MV-4-11 (cell line): Measurements from ENCODE around the gene RFX3.

ENCODE experiments used
- DNase-seq: peaks from one replicate; lab custom pipeline; 2025; lab: John Stamatoyannopoulos, UW

Gene RFX3

DNA sequence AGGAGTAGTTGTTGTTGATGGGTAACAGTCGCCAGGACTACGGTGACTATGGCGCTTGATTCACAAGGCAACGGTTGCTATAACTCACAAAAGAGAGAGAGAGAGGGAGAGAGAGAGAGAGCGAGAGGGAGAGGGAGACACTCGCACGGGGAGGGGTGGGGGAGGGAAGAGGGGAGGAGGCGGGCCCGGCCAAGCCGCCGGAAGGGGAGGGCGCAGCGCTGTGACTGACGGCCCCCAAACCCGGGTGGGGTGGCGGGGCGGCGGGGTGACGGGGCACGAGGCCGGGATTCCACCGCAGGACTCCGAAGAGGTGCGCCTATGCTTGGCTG is at the start of gene RFX3:
RFX3 (minus strand) TSS at position 166 of the 329 bp plus-strand sequence. CDS start 130,413 bp downstream, outside the sequence.
- peak; percentile 88 for DNase-seq

DNA sequence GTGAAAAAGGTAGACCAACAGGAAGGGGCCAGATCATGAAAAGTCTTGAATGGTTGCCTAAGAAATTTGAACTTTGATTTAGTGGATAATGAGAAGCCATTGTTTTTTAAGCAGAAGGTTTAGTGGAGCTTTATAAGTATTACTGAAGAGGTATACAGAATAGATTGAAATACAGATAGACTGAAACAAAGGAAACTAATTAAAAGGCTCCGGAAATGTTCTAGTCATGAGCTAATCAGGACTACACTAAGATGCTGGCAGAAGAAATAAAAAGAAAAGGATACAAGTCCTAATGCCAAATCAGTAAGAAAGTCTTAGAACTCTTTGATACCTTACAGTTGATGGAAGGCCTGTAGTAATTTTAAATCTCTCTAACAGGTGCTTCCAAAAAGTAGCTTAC is 45.7 kb upstream of the RFX3 start:
- DNase-seq, result no peak

DNA sequence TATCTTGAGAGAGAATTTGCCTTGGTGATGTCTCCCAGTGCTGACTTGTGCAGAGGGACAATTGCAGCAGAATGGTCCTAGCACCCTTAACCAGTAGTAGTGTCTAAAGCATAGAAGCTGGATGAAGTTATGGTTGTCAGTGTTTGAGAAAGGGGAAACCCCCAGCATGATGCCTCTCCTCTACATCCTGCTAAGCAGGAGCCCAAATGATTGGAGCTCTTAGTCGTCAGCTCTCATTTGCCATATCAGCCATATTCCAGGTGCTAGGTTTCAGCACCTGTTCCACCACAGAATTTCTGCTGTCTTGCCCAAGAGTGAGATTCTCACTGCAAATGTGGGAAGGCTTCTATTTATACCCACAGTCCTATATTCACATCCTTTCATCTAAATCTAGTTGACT is 43.7 kb upstream of the RFX3 start:
- DNase-seq, result no peak

DNA sequence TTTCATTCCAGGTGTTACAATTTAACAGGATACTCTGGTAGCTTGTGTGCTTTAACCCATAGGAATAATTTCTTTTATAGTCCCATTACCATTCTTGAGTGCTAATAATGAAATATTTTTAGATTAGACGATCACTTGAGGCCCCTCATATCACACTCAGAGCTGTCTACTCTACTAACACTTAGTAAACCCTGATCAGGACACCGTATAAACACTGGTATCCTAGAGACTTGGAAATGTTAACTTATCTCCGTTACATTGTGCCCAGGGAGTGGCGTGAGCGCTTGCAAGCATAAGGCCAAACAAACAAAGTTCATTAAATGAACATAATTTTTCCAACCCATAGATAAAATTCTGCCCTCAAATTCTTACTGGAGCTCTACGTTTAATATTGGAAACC is 42.2 kb upstream of the RFX3 start:
- no peak for DNase-seq

DNA sequence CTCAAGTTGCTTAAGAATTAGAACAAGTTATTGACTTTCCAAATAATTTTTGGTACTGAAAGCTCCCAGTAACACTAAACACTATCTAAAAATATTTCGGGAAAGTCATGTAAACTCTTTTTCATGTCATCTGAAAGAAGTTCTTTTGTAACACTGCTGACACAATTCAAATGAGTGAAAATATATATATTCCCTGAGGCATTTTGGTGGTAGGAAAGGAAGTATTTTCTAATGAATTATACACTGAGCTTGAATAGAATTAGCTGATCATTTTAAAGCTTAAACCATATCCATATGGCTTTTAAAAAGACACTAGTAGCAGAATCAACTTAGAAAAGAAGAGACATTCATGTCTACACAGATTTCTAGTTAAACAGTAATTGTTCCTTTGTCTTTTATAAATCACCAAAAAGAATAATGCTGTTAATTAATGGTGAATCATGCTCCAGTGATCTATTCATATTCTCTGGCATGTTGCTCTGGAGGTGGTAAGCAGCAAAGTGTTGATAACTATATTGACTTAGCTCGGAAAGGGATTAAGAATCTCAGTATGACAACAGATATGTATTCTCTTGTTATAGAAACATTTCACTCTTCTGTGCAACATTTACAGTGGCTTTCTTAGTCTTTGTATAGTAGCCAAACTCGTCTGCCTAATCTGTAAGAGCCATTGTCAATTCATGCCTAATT is 27.4 kb upstream of the RFX3 start:
- DNase-seq, result no peak

DNA sequence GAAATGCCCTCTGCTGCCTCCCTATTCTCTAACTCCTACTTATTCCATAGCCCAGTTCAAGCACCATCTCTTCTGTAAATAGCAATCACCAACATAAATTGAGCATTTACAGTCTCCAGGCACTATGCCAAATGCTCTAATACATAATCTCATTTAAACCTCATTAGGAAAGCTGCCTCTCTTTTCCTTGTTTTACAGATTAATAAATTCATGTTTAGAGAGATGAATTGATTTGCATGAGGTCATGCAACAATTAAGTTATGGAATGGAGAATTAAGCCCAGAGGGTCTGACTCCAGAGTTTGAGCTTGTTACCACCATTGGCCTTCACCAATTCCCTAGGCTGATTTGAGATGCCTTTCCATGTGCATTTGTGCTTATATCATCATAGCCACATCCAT is 23.4 kb upstream of the RFX3 start:
- DNase-seq, result no peak

DNA sequence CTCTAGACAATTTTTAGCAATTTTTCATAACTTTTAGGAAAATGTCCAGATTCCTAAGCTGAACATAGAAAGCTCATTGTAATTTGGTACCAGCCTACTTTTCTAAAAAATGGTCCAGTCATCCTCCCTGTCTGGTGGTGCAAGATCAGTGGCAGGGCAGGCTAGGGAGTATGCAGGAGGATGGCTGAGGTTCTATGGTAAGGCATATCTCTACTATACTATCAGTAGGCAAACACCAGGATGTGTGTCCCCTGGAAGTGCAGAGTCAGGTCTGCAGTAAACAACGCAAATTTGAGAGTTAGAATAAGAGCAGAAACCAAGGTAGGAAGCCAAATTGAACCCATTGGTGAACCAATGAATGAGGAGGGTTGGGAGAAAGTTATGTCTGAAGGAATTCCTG is 22.8 kb upstream of the RFX3 start:
- DNase-seq, result no peak

DNA sequence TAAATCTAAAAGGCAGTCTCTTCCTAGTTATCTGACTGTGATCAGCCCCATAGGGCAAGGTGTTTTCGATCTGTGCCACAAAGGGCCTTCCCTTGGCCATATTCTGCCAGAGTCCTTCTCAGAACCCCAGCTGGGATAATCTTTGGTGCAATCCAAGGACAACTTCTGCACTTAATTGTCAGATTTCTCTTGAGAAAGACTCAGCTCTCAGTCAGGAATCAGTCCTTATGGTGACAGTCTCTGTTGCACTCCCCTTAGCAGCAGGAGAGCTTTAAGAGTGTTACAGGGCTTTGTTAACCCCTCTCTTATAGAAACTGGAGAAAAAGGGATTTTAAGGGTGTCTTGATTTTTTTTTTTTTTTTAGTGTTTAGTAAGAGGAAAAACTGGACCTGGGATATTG is 15.4 kb upstream of the RFX3 start:
- no peak for DNase-seq

DNA sequence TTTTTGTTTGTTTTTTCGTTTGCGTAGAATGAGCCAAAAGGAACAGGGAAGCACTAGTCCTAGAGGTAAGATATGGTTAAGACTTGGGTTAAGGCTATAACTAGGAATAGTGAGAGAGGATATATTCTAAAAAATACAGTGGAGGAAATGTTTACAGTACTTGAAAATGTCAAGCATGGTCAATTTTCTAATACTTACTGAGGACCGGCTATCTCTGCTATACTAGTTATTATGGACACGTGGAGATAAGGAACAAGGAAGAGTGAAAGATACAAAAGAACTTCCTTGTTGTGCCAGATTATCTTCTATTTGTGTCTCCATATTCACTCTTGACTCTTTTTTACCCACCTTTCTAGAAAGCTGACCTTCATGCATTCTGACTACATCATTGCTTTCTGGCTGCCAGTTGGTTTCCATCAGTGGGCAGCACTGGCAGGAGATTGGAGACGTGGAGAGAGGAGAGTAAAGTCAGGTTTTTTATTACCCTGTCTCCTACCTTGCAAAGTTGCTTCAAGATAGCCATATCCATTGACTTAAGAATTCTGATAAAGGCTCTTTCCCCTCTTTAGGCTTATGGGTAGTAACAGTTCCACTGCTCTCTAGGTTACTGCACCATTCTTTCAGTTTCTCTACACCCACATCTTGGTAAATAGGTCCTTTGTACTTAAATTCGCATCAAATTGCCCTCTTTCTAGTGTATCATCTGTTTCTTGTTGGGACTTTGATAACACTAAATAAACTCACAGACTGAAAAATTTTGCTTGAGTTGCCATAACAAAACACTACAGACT is 9.0 kb upstream of the RFX3 start:
- DNase-seq, result no peak

DNA sequence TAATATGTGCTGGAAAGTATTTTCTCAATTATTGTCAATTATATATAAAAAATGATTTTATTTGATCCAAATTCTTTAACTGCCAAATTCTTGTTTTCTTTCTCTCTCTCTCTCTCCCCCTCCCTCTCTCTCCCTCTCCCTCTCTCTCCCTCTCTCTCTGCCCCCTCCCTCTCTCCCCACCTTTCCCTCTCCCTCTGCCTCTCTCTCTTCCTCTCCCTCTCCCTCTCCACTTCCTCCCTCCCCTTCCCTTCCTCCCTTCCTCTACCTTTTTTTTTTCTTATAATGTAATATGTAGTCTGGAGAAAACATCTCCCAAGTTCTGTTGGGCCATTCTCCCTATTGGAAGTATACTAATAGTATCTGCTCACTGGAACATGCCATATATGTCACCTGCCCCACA is 6.4 kb upstream of the RFX3 start:
- no peak for DNase-seq

DNA sequence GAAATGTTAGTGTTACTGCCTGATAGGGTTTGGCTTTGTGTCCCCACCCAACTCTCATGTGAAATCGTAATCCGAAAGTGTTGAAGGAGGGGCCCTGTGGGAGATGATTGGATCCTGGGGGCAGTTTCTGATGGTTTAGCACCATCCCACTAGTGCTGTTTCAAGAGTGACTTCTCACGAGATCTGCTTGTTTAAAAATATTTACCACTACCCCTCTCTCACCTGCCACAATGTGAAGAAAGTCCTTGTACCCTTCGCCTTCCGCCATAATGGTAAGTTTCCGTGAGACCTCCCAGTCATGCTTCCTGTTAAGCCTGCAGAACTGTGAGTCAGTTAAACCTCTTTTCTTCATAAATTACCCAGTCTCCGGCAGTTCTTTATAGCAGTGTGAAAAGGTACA is 2.6 kb upstream of the RFX3 start:
- DNase-seq, result peak; percentile 44

DNA sequence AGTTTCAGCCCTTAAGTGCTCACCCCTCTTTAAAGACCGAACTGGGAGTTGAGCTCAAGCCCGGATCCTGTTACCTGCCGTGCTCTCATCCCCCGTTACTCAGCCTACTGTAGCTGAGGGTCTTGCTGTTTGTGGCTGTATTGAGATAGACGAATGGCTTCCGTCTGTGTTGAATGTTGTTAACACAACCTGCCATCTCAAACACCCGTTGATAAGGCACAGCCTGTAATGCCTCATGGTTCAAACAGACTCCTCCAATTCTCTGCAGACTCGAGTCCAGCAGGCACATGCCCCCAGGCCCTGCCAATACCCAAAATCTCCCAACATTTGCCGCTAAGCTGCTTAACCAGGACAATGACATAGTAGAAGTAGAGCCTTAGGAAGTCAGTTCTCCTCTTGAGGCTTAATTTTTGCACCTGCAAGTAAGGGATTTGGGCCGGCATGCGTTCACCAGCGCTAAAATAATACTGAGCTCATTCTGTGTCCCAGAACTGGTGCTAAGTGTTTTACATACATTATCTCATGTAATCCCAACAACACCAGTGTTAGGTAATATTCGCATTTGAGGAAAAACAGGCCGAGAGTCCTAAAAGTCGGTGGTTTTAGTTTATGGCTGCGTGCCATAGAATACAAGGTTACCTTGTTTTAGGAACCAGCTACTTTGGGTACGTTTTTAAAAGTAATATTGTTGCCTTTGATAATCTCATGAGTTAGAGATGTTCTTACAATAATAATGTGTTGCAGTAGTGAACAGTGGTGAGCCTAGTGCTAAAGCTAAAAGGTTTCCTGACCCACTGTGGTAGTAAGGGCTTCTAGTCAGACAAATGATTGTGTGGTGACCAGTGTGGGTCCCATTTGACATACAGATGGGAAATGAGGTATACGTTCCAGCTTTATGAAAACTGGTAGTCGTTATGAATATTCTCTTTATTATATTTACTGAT is 1.5 kb upstream of the RFX3 start:
- no peak for DNase-seq

DNA sequence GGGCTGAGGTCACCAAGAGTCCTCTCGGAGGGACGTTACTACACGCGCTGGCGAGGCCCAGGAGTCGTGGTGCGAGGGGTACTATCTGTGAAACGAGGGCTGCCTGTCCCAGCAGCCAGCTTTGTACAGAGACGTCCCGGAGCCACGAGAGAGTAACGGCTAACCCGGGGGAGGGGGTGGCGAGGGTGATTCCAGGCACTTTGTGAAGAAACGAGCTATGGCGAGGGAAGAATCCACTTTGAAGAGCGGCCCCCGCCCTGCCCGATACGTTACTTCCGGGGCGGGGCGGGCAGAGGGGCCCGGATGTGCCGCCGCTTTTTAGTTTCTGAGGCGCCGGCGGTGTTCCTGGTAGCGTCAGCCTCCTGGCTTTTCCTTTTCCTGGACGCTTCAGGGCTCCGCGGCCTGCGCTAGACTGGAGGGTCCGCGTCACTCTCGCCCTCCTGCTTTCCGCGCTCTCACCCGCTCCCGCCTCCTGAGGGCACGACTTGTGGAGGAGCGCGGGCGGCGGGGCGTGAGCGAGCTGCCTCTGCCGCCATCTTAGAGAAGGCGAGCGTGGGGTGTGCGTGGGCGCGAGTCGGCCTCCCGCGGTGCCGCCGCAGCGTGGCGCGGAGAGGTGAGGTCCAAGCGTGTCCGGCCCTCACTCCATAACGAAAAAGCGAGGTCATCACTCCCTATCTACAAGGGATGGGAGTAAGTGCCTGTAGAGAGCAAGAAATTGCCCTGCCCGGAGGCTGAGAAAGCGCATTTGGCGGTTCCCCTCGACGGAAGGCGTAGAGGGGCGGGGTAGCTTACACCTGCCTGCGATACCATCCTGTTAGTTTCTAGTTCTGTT is 580 bp upstream of the RFX3 start:
- DNase-seq, result peak; percentile 81

DNA sequence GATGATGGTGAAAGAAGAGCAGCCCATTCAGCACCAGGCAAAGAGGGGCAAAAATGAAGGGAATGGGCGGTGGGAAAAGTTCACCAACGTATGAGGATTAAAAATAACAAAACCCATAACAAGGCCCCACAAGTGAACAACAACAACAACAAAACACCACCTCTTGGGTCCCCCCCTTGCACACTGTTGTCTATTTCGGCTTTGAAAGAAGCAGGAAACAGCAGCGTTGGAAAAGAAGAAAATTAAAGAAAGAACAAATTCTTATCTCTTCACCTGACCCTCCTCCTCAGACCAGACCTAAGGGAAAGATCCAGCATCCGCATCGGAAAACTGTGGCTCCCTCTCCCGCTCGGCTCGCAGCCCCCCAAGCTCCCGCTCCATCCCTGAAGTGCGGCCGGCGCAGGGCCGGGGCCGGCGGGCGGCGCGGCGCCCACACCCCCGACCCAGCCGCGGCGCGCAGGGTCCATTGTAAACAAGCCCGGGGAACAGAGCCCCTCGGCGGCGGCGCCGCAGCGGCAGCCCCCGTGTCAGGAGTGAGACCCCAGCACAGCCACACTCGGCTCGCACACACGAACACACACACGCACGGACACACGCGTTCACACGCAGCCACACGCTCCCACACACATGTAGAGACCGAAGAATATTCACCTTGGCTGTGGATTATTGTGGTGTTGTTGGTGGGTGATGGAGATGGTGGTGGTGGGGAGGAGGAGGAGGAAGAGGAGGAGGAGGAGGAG is 535 bp downstream of the RFX3 start:
- no peak for DNase-seq

DNA sequence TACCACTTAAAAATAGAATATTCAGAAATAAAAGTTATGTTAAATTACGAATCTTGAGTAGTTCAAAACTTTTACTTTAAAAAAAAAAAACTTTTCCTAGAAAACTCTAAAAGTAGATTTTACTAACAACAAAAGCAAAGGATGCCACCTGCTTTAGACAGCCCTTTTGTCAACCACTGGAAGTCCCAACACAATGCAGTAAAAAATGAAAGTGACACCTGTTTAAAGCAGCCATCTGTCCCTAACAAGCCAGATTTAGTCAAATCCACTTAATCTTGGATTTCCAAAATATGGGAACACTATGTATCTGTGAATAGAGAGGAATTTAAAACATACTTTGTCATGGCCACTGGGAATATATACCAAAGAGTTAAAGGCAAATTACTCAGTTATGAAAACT is 3.8 kb downstream of the RFX3 start:
- DNase-seq, result no peak

DNA sequence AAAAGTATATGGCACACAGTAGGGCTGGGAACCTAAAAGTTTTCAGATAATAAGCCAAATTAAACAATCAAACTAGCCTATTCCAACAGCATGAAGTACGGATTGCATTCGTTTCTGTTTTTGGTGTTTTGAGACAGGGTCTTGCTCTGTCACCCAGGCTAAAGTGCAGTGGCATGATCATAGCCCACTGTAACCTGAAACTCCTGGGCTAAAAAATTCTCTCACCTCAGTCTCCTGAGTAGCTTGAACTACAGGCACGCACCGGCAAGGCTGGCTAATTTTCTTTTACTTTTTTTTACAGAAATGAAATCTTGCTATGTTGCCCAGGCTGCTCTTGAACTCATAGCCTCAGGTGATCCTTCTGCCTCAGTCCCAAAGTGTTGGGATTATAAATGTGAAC is 5.2 kb downstream of the RFX3 start:
- DNase-seq, result no peak

DNA sequence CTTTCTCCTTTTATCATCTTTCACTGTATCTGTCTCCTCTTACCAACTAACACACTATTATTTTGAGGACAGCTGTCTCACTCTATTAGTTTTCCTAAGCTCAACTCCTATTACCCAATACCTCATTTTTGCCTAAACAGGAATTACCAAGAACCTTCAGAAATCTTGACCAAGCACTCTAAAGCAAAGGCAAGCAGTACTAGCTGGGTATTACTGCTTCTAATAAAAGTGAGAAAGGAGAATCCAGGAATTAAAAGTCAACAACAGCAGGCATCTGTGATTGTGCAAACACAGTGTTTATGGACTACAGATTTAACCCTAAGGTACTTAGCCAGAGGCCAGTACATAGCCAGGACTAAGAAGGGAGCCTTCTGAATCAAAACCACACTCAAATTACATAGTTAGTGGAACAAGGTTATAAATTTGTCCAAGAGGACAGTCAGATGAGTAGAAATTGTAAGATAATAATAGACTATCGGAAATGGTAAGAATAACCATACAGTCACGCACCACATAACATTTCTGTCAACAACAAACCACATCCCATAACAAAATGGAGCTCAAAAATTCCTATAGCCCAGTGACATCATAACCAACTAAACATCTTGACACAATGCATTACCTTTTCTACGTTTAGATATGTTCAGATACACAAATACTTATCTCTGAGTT is 8.3 kb downstream of the RFX3 start:
- no peak for DNase-seq

DNA sequence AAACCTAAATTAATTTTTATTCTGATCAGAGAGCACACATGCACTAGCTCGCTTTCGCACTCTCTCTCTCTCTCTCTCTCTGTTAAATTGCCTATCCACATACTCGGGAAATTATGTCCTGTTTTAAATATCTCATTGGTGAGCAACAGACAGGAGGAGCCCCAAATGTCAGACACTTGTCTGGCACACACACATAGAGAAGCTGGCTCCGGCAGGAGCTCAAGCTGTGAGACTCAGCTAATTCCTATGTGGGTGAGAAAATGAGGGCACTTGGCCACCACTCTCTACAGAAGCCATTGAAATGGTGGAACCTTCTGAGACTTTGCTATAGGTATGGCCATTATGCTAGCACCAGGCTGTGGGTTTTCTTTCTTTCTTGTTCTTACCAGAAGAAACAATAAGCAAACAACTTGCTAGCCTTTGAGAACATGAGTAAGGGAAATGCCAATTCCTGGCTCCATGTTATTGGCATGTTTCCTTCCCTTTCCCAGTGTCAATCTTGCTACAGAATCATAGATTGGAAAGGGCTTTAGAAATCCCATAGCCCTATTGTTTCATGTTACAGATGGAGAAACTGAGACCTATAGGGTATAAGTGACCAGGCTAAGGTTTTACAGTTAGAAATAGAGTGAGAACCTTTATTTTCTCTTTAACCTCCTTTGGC is 9.0 kb downstream of the RFX3 start:
- DNase-seq, result no peak

DNA sequence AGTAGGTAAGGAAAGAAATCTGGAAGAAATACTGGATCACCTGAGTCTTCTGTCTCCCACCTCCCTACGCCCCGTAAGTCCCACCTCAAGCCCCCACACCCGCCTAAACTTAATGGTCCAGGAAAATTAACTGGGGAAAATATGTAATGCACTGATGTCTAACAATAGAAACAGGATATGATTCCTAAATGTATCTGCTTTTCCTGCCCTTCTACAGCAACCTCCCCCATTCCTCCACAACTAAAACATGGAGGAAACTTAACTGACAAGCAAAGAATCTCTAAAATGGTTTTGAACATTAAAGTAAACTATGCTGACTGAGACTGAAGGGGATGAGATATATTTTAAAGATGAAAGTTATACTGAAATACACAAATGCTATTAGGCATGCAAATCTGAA is 10.4 kb downstream of the RFX3 start:
- DNase-seq, result no peak

DNA sequence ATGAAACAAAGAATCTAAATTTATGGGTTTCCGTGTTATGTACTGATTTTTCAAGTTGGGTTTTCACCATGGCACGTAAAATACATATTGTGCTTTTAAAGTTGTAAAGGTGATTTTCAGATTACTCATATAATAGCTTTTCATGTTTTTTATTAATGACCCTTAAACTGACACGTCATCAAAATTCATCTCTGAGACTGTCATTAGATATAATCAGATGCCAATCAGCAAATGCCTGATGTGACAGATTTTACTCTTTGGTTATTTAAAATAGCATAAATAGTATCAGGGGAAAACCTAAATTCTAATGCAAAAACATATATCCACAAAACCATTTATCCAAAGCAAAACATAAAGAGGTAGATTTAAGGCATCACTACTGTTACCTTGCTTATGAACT is 11.0 kb downstream of the RFX3 start:
- no peak for DNase-seq
